ENCODE results near the gene ATAD3C.
"Not testable (repeated sequence)": the region's sequence is repeated elsewhere in the genome, so short reads cannot be mapped to it uniquely, and the experiment has no call there.

The ATAD3C gene

GRCh38 chr1:1446631-1447030 lies 2.9 kb upstream of the ATAD3C start:
- not testable (repeated sequence) for DNase-seq (ENCODE audit: low read depth, low spot score)

GRCh38 chr1:1450616-1451015 lies 1.1 kb downstream of the ATAD3C start:
- not testable (repeated sequence) for DNase-seq (ENCODE audit: low read depth, low spot score)

GRCh38 chr1:1451696-1452364 lies 2.3 kb downstream of the ATAD3C start:
- no peak for DNase-seq (ENCODE audit: low read depth, low spot score)

GRCh38 chr1:1452365-1452739 lies 2.9 kb downstream of the ATAD3C start:
- not testable (repeated sequence) for DNase-seq (ENCODE audit: low read depth, low spot score)

- DNase-seq (ENCODE audit: low read depth, low spot score), result no peak
Measured at GRCh38 chr1:1452882-1453281, 3.4 kb downstream of the ATAD3C start.

- DNase-seq (ENCODE audit: low read depth, low spot score), result not testable (repeated sequence)
Measured at GRCh38 chr1:1454286-1455056, 5.0 kb downstream of the ATAD3C start.

- no peak for DNase-seq (ENCODE audit: low read depth, low spot score)
Measured at GRCh38 chr1:1455366-1455884, 5.9 kb downstream of the ATAD3C start.

GRCh38 chr1:1455934-1456333 lies 6.4 kb downstream of the ATAD3C start:
- DNase-seq (ENCODE audit: low read depth, low spot score), result not testable (repeated sequence)

- DNase-seq (ENCODE audit: low read depth, low spot score), result not testable (repeated sequence)
Measured at GRCh38 chr1:1456683-1457255, 7.3 kb downstream of the ATAD3C start.

- DNase-seq (ENCODE audit: low read depth, low spot score), result not testable (repeated sequence)
Measured at GRCh38 chr1:1459156-1459555, 9.7 kb downstream of the ATAD3C start.

- not testable (repeated sequence) for DNase-seq (ENCODE audit: low read depth, low spot score)
Measured at GRCh38 chr1:1459711-1460110, 10.2 kb downstream of the ATAD3C start.

- DNase-seq (ENCODE audit: low read depth, low spot score), result no peak
Measured at GRCh38 chr1:1460540-1461130, 11.1 kb downstream of the ATAD3C start.

GRCh38 chr1:1461721-1462317 lies 12.3 kb downstream of the ATAD3C start:
- DNase-seq (ENCODE audit: low read depth, low spot score), result no peak

- DNase-seq (ENCODE audit: low read depth, low spot score), result no peak
Measured at GRCh38 chr1:1462318-1462966, 13.0 kb downstream of the ATAD3C start.

- no peak for DNase-seq (ENCODE audit: low read depth, low spot score)
Measured at GRCh38 chr1:1463312-1463711, 13.8 kb downstream of the ATAD3C start.

- DNase-seq (ENCODE audit: low read depth, low spot score), result not testable (repeated sequence)
Measured at GRCh38 chr1:1468196-1468985, 18.9 kb downstream of the ATAD3C start.

GRCh38 chr1:1470626-1471388 lies 21.3 kb downstream of the ATAD3C start:
- DNase-seq (ENCODE audit: low read depth, low spot score), result no peak

GRCh38 chr1:1471389-1472052 lies 22.0 kb downstream of the ATAD3C start, which contains the start of gene ATAD3B:
Gene ATAD3B, plus strand, starts transcription at chr1:1471765. Its CDS starts 120 bp downstream, at chr1:1471885.
- peak; percentile 85 for DNase-seq (ENCODE audit: low read depth, low spot score)
